NCI-H510A (cell line): ENCODE measurements around the gene LPP.
"Not testable (repeated sequence)": the region's sequence is repeated elsewhere in the genome, so short reads cannot be mapped to it uniquely, and the experiment has no call there.

ENCODE experiments used
- DNase-seq: peaks from one replicate; lab custom pipeline; 2025; lab: John Stamatoyannopoulos, UW

LPP gene

GRCh38 chr3:188584958-188585689 lies 431.2 kb downstream of the LPP start:
- DNase-seq = no peak

DNA sequence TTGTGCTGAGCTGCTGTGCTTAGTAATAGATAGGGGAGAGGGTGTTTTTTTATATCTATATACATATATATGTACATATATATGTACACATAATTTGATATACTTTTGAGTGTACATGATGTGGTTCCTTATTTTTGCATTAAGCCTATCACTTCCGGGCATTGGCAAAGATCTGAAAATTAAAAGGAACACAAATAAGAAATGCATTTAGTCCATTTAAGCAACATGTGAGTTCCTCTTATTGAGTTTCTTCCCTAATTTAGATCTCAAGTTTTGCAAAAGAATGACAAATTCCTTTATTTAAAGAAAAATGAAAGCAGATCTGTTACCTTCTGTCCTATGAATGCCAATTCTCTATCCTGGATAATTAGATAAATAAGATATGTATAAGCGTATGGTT lies 435.1 kb downstream of the LPP start:
- no peak for DNase-seq

DNA sequence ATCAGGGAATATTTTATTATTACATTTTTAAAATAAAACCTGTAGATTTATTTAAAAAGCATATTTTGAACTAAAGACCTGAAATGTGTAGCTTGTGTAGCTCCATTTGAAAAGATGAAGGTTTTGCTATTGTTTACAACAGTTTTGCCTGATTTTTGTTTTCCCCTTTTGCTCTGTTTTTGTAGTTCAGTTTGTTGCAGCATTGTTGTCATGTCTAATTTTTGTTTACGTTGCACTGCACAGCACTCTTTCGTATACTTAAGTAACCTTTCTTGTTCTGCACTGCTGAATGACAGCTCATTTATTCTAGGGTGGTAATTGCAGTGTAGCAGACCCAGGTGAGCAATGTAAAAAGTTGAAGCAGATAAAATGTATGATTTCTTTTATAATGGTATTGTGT lies 435.8 kb downstream of the LPP start:
- no peak for DNase-seq

DNA sequence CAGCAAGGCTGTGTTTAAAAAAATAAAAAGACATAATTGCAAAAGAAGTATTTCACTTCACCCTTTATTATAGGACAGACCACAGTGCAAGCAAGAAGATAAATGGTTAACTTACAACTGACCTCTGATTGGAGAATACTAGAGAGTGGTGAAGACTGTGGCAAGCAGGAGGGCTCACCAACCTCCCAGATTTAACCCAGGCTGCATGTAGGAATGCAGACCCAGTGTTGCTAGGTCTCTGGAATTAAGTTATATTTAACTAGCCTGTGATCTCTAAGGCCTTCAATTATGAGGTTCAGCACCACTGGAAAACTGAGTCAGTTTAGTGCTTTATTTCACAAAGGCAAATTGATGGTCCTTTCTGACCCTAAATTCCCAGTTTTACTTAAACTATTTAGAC lies 436.6 kb downstream of the LPP start:
- no peak for DNase-seq

DNA sequence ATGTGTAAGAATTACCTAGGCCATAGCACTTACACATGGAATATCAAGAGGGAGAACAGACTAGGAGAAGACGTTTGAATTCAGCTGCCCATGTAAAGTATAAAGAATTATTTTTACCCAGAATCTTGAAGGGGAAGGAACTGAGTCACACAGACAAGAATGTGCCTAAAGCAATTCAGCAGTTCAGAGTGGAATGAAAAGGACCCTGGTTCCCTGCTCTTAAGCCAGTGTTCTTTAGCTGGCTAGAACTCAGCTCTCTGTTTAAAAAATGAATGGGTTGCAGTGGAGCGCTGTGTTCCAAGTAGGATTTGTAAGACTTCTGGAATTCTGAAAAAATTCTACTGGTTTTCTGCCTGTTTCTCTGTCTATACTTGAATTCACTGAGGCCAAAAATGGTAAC lies 440.2 kb downstream of the LPP start:
- no peak for DNase-seq

DNA sequence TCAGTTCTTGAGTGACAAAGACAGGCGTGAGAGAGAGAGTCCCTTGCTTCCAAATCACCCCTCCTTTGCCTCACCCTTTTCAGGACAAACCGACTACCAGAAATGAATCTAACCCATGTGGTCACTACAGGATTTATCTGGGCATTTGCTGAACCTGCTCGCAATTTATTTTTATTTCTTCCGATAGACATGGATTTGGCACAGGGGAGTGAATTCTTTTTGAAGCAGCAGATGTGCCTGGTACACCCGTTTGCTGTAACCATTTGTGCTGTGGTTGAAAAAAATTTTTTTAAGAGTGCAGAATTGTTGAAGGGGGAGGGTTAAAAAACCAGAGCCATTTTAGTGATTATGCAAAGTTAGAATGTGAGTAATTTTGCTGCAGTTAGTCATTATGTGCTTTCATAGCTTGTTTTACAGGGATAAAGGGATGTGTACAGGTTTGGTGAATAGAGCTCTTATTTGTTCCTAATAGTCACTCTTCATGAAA lies 442.0 kb downstream of the LPP start:
- no peak for DNase-seq

DNA sequence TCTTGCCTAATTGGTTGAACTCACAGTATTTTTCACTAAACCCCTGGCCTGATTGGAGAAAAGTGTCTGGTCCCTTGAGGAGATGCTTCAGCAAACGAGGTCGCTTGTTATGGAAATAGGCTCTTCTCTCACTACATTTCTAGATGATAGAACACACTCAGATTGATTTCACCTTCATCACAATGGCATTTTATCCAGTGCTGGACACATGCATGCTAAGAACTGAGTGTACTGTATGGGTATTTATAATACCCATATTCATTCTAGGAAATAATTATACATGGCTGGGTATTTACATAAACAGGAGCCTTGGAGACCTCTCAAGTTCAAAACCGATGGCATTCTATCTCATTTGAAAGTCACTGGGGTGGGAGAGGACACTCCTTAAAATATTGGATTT lies 444.9 kb downstream of the LPP start:
- no peak for DNase-seq

GRCh38 chr3:188602111-188602510 lies 448.2 kb downstream of the LPP start:
- no peak for DNase-seq

DNA sequence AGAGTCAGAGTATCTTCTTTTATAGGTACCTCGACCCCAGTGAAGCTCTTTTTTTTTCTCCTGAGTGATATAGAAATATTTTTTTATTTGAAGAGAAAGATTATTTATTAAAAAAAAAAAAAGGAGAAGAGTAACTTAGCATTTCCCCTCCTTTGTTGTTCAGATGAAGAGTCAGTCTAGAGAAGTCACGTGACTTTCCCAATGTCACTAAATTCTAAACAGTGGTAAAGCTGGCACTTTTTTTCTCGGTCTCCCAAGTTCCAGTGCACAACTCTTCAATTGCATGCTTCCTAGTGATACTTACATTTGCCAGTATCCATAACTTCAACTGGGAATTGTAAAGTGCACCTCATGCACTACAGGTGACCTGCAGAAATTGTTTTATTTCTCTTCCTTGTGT lies 448.7 kb downstream of the LPP start:
- no peak for DNase-seq

DNA sequence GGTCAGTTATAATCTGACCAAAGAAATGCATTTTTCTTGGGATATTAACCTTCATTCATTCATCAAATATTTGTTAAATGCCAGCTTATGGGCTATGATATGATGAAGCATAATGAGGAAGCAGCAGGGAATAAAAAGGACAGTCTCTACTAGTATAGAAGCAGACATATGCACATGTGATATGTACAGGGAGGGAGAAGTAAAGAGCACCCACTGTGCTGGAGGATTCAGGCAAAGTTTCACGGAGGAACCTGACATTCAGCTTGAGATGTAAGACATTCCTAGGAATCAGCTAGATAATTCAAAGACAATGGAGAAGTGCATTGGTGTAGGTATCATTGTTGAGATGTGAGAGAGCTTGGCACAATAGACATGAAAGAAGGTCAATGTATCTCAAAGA lies 450.7 kb downstream of the LPP start:
- no peak for DNase-seq

DNA sequence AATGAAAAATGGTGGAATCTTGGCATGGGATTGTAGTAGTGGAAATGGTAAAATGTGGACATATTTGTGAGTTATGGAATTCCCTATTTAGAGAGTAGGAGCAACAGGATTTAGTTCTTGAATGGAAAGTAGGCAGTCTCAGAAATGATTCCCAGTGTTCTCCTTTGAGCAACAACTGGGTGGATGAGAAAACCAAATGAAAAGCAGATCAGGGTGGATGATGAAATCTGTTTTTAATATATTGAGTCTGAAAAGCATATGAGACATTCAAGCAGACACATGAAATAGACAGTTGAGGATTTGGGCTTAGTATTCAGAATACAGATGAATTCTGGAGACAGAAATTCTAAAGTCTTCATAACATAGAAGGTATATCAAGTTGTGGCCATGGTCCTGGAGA lies 451.3 kb downstream of the LPP start:
- DNase-seq = no peak

DNA sequence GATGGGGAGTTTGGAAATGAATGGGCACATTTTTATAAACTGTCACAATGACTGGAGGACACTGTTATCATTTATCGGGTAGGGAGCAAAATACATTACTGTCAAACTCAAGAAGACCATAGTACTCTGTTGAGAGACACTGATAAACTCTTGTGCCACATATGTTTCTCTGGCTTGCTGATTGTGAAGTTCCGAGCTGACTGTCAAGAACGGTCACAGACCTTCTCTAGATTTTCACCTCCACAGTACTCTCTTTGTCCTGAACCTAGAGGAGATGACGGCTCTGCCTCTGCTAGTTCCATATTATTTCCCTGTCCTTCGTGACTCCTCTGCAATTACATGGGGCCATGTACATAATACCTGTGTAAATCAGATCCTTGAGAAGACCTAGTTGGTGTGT lies 451.9 kb downstream of the LPP start:
- no peak for DNase-seq

DNA sequence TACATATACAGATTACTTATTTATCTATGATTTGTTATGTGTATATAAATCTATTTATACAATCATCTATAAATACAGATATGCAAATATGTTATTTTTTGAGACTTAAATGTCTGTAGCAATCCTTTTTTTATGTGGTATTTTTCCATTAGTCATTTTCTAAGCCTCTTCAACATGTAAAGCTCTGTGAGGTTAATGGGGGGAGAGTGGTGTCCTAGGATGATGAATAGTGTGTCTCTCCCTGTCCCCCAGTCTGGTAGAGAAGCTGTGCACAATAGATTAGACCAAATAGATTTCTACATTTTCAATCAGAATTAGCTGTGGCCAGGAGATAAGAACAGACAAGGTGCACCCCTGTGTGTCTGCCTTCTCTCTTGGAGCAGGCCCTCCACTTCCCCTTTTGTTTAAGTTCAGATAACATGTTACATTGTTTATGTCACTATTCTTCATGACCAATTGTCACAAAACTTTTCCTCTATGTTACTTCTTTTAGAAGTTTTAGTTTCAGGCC lies 453.9 kb downstream of the LPP start:
- no peak for DNase-seq

DNA sequence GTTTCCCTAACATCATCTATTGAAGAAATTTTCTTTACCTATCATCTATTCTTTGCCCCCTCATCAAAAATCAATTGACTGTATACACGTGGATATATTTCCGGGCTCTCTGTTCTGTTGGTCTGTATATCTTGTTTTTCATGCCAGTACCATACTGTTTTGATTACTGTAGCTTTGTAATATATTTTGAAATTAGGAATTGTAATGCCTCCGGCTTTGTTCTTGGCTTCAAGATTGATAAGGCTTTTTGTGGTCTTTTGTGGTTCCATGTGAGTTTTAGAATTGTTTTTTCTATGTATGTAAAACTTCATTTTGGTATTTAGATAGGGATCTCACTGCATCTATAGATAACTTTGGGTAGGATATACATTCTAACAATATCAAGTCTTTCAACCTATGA lies 454.4 kb downstream of the LPP start:
- no peak for DNase-seq

GRCh38 chr3:188613721-188614120 lies 459.8 kb downstream of the LPP start:
- DNase-seq = not testable (repeated sequence)

DNA sequence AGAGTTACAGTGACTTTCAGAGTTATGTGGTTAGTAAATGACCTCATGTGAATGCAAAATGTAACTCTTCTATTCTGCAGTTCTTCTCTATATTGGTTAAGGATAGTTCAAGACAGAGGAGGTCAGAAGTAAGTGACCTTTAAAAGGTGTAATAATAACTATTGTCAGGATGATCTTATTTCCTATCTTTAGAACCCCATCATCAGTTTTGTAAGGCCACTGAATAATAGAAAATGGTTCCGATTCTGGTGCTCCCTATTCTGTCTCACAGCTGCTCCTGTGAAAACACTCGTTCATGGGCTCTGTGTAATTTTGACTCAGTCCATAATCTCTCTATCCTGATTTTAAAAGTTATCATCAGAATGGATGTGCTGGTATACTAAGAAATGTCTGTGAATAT lies 463.3 kb downstream of the LPP start:
- no peak for DNase-seq

DNA sequence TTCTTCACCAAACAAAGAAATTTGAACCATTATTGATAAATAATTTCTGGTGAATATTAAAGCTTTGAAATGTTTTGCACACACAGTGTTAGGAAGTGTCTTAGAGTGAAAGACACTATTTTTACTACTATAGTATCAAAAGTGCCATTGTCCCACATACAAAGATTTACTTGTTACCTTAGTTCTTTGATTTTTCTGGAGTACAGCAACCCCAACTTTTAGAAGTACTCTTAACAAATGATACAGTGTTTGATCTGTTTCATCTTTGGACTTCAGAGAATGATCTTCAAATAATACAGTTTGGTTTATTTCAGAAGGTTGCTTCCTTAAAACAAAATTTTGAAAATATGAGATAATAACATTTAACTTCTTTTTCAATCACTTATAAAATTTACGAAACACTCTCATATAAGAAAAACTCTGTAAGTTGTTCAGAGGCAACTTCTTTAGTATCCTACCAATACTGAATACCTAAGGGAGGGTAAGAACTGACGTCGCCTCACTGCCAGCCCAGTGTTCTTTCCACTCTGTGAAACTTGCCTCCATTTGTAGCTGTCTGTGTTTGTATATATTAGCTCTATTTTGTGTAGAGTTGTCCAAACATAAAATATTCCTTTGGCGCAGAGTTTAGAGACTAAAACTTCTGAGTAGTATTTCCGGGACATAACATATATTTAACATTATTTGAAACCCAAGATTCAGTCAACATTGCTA lies 464.2 kb downstream of the LPP start:
- no peak for DNase-seq

- DNase-seq = no peak
These were observed 466.8 kb downstream of the LPP start for GRCh38 chr3:188620752-188621151.

DNA sequence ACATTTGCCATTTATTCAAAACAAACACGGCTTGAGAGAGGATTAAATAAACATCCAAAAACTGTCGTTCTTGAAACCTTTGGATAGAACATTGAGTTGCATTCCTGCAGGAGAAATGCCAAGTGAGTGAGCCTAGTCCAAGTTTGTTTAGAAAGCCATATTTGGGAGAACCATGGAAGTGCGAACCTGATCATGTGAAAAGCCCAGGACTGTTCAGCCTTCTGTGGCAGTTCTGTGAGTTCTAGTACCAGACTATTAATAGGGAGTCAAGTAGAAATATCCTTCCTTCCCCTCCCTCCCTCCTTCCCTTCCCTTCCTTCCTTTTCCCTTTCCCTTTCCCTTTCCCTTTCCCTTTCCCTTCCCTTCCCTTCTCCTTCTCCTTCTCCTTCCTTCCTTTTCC lies 470.4 kb downstream of the LPP start:
- DNase-seq = no peak

GRCh38 chr3:188624828-188625227 lies 470.9 kb downstream of the LPP start:
- no peak for DNase-seq

DNA sequence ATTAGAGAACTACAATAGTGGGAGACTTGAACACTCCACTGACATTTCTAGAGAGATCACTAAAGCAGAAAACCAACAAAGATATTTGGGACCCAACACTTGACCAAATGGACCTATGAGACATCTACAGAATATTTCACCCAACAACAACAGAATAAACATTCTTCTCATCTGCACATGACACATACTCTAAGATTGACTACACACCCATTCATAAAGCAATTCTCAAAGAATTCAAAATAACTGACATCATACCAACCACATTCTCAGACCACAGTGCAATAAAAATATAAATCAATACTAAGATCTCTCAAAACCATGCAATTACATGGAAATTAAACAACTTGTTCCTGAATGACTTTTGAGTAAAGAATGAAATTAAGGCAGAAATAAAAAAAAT lies 473.7 kb downstream of the LPP start:
- DNase-seq = no peak

DNA sequence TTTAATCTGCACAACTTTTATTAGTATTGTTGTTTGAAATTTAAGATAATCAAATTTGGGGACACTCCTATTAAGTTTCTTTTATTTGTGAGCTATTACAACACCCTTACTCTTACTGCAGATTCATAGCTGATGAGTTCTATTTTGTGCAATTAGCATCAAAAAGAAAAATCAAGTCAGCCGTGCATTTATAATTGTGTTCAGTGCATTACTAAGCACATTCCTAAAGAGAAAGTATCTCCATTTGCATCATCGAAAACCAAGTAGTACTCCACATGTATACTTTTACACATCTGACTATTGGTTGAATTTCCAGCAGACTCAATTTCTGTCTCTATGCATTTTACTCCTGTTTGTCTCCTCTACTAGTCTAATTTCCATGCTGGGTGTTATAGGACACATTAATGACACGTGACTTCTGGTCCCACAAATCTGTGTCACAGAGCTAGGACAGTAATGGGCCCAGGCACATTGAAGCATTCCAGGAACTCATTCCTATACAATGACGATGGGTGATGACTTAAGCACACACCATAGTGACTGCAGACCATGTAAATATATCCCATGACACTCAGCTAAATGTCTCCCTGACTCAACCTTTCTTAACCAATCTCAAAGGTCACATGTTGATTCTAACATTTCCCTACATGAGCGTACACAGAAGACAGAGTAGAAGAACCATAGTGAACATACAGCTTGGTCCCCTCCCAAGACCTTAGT lies 477.5 kb downstream of the LPP start:
- no peak for DNase-seq

DNA sequence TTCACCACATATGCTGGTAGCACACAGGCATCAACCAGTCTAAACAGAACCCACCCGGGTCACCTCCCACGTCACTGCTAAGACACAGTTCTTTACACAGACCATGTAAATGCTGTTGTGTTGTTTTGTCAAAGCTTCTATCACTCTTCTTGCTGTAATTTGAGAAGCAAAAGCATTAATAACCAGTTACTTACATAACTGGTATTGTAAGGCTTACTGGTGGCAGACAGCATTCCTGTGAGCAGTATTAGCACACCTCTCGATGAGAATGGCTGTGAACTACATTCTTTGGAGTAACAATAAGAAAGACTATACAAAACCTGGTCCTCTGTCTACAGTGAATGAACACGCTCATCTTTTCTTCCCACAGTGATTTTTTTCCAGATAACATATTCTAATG lies 479.2 kb downstream of the LPP start:
- DNase-seq = no peak
